ENCODE results near the gene AKT3. TPM values are rescaled to one million over a fixed set of nuclear protein-coding genes. Genes with fewer than 3 reads are reported as not detected.

Gene AKT3
- total RNA-seq, 4 donors from 2014 or later: 2.0 to 32.2 (median 9.3) TPM

DNA sequence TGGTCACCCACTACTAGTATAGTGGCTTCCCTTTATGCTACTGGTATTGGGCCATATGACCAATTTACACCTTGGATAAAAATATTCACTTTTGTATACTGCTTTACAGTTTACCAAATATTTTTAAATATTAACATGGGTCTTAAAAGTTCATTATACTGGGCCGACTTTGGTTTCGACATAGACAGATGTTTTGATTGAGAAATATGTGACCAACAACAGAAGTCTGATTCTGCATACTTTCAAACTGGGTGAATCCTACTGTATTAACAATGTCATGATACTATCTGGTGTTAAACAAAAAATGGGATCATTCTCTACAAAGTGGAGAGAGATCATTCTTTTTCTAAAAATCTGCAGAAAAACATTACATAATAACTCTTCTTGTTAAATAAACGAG is 134.8 kb downstream of the AKT3 start:
- no peaks in the 10 kb centered on the region for H3K27me3 ChIP-seq
- no peak for DNase-seq
- WGBS, 2 donors: 68 to 76% methylated on average over 3 of the region's 3 CpGs
- H3K9me3 ChIP-seq: no peaks in the 10 kb centered on the region
- no peak overlapping the region for H3K4me3 ChIP-seq
- TF ChIP-seq, protein P1, sequence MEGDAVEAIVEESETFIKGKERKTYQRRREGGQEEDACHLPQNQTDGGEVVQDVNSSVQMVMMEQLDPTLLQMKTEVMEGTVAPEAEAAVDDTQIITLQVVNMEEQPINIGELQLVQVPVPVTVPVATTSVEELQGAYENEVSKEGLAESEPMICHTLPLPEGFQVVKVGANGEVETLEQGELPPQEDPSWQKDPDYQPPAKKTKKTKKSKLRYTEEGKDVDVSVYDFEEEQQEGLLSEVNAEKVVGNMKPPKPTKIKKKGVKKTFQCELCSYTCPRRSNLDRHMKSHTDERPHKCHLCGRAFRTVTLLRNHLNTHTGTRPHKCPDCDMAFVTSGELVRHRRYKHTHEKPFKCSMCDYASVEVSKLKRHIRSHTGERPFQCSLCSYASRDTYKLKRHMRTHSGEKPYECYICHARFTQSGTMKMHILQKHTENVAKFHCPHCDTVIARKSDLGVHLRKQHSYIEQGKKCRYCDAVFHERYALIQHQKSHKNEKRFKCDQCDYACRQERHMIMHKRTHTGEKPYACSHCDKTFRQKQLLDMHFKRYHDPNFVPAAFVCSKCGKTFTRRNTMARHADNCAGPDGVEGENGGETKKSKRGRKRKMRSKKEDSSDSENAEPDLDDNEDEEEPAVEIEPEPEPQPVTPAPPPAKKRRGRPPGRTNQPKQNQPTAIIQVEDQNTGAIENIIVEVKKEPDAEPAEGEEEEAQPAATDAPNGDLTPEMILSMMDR (IDR thresholded peaks at IDR 0.05): no peak
- TF ChIP-seq POLR2A (IDR thresholded peaks at IDR 0.05): no peak
- no peaks in the 10 kb centered on the region for H3K36me3 ChIP-seq
- intact Hi-C loops (cut with DNase I): no loop called here
- no peak overlapping the region for H3K27ac ChIP-seq
- H3K4me1 ChIP-seq: peaks cover 0 to 15% (median 2%) of the 10 kb centered on the region in 3 donors

DNA sequence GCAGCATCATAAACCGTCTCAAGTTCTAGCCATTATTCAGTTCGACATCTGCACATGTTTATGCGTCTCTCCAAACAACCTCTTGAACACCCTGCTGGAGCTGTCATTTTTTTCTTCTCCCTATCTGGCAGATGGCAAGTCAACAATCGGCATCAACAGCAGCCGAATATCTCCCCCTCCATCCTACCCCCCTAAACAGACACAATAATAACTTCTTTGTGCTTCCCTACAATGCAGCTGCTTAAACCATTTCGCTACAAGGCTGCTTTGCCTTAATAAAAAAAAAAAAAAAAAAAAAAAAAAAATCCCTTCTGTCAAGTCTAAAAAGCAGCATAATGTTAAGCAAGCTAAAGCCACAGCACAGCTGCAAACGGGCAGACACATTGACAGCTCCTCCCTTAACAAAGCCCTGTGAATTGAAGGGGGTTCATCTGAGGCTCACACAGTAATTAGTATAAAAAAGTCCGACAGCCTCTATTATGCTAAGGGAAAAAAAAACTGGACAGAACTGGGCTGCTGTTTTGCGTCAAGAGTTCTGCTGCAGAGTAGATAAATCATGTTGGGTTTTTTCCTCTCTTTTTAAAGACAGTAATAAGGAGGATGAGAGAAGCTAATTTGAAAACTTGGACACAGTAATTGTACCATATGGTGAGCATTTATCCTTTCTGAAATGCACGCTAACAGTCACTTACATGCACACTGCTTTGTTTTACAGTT is 136.4 kb downstream of the AKT3 start:
- DNase-seq: no peak
- whole genome bisulfite sequencing, 2 donors: 52 to 64% methylated on average over 10 of the region's 10 CpGs
- H3K27me3 ChIP-seq: no peaks in the 10 kb centered on the region
- H3K4me1 ChIP-seq: peaks cover 0 to 15% (median 2%) of the 10 kb centered on the region in 3 donors
- no peaks in the 10 kb centered on the region for H3K36me3 ChIP-seq
- no peak overlapping the region for H3K4me3 ChIP-seq
- intact Hi-C loops (cut with DNase I): no loop called here
- no peak overlapping the region for H3K27ac ChIP-seq
- no peak for TF ChIP-seq POLR2A (IDR thresholded peaks at IDR 0.05)
- TF ChIP-seq, protein P1 (IDR thresholded peaks at IDR 0.05): no peak
- no peaks in the 10 kb centered on the region for H3K9me3 ChIP-seq

DNA sequence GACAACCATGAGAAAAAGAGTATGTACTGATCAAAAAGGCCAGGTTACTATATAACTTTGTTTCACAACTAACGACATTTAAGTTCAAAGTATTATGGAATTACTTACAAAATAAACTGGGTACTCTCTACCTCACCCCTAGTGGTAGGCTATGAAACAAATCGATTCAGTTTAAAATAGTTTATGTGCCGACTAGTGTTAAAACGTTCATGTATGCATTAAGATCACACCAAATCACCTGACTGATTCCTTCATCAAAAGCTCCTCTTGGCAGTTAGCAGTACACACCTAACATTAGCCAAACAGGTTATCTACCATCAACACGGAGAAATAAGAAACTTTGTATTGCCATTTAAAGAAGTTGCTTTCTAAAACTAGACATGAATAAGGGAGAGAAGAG is 137.1 kb downstream of the AKT3 start:
- Histone ChIP-seq H3K4me1 (peaks cover 0 to 15% (median 2%) of the 10 kb centered on the region in 3 donors), H3K27me3 (no peaks in the 10 kb centered on the region), H3K4me3 (no peak overlapping the region), H3K27ac (no peak overlapping the region), H3K9me3 (no peaks in the 10 kb centered on the region), H3K36me3 (no peaks in the 10 kb centered on the region)
- no peak for DNase-seq
- intact Hi-C loops (cut with DNase I): no loop called here
- TF ChIP-seq, protein P1 (IDR thresholded peaks at IDR 0.05): no peak
- TF ChIP-seq POLR2A (IDR thresholded peaks at IDR 0.05): no peak
- 41 to 58% methylated on average over 5 of the region's 5 CpGs for WGBS, 2 donors

DNA sequence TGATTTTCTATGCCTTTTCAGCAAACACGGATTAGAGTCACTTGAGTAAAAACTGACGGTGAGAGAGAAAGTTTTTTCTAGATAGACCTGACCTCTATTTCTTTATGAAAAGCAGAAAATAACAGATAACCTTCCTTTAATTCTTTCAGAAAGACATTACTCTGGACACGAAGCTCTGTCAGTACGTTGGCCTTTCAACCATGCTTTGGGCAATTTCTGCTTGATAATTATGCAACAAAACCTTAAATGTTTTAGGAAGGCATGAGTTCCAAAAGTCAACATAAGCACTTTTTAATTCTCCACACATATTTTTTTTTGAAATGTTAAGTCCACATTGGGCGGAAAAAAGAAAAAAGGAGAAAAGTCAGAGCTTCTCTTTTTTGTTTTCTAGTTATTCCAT is 137.8 kb downstream of the AKT3 start:
- TF ChIP-seq POLR2A (IDR thresholded peaks at IDR 0.05): no peak
- TF ChIP-seq, protein P1 (IDR thresholded peaks at IDR 0.05): no peak
- no peaks in the 10 kb centered on the region for H3K27me3 ChIP-seq
- 76 to 88% methylated on average over 5 of the region's 5 CpGs for WGBS, 2 donors
- no peaks in the 10 kb centered on the region for H3K9me3 ChIP-seq
- no peak for DNase-seq
- no peaks in the 10 kb centered on the region for H3K36me3 ChIP-seq
- intact Hi-C loops (cut with DNase I): no loop called here
- H3K4me3 ChIP-seq: no peak overlapping the region
- H3K27ac ChIP-seq: no peak overlapping the region
- H3K4me1 ChIP-seq: peaks cover 0 to 15% (median 2%) of the 10 kb centered on the region in 3 donors

DNA sequence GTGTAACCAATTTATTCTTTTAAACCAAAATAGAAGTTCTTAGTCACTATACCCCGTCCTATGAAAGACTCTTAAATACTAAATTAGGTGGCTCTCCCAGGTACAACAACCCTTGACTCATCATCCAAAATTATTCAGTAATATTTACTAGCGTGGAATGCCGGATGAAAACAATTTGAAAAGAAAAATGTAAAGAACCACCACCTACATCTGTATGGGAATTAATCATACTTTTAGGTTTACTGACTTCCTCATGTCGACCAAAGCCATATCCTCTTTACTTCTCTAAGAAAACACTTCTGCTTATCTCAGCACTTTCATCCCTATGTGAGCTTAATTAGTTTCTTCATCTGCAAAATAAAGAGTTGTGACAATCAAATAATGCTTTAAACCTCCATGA is 139.6 kb downstream of the AKT3 start:
- intact Hi-C loops (cut with DNase I): no loop called here
- Histone ChIP-seq H3K4me1 (peaks cover 0 to 15% (median 2%) of the 10 kb centered on the region in 3 donors), H3K36me3 (no peaks in the 10 kb centered on the region), H3K27ac (no peak overlapping the region), H3K27me3 (no peaks in the 10 kb centered on the region), H3K4me3 (no peak overlapping the region), H3K9me3 (no peaks in the 10 kb centered on the region)
- TF ChIP-seq POLR2A (IDR thresholded peaks at IDR 0.05): no peak
- TF ChIP-seq, protein P1 (IDR thresholded peaks at IDR 0.05): no peak
- no peak for DNase-seq
- WGBS, 2 donors: 49 to 73% methylated on average over 4 of the region's 4 CpGs

All from esophagus squamous epithelium (tissue), 5 donors.